K562 (cell line): ENCODE results near the gene NAA15. TPM values are rescaled to one million over a fixed set of nuclear protein-coding genes. Genes with fewer than 3 reads are reported as not detected.
A peak's percentile ranks its signal among the peaks of the same experiment; 100 is the strongest.

Experiments
- CEBPZ ChIP-seq: fragments of 150-350 bp; IDR thresholded peaks from 2 replicates; pipeline ENCODE4 v1.6.1; 2014; ENCODE audit warnings: low read depth, mild to moderate bottlenecking, low read length, borderline replicate concordance
- EWSR1 ChIP-seq: fragments of 450-650 bp; IDR thresholded peaks from 2 replicates; pipeline ENCODE4 v1.6.1; 2018; ENCODE audit warnings: borderline replicate concordance, mild to moderate bottlenecking, low read depth, moderate library complexity; ENCODE audit not compliant: partially characterized antibody
- KAT8 ChIP-seq: fragments of 450-650 bp; IDR thresholded peaks from 2 replicates; pipeline ENCODE4 v1.6.1; 2016; ENCODE audit warnings: low read depth, mild to moderate bottlenecking
- MCM5 ChIP-seq: fragments of 450-650 bp; IDR thresholded peaks from 2 replicates; pipeline ENCODE4 v1.6.1; 2016; ENCODE audit warnings: low read depth
- NELFE ChIP-seq: IDR thresholded peaks from 2 replicates; pipeline ENCODE4 v1.6.1; 2011; ENCODE audit warnings: mild to moderate bottlenecking; ENCODE audit not compliant: insufficient read depth, insufficient read length
- PCBP1 ChIP-seq: fragments of 200-400 bp; formaldehyde crosslinking; IDR thresholded peaks from 2 replicates; pipeline ENCODE4 v1.6.1; 2018; ENCODE audit warnings: mild to moderate bottlenecking, low read depth, low read length; ENCODE audit not compliant: poor library complexity, severe bottlenecking
- PHB ChIP-seq: fragments of 250-450 bp; sonication (Bioruptor Pico); IDR thresholded peaks from 2 replicates; pipeline ENCODE4 v1.5.0; 2021
- RREB1 ChIP-seq: fragments of 250-450 bp; sonication (Bioruptor Pico); IDR thresholded peaks from 2 replicates; pipeline ENCODE4 v1.4.0; 2020
- SUPT5H ChIP-seq: fragments of 450-650 bp; IDR thresholded peaks from 2 replicates; pipeline ENCODE4 v1.6.1; 2016
- polyA plus RNA-seq, 8 experiments: library from polyadenylated mRNA; depleted of rRNA in 4 of 8; stranded (reverse) in 5 of 8; unstranded in 3 of 8; fragments of >200 nt; fragmentation: Nextera tagmentation in 2 of 8; fragmentation: Illumina TruSeq in 1 of 8; extraction: Ambion mirVana in 2 of 8; extraction: Trizol in 1 of 8; gene quantifications; 2 replicates each; pipeline versions ENCODE4 v1.2.1 to v1.2.3, GENCODE V29; 2011 to 2014; ENCODE audit warnings: inconsistent platforms in 1 of 8, missing spikeins in 1 of 8
- total RNA-seq, 7 experiments: library from RNA; depleted of rRNA in 6 of 7; stranded (reverse); fragments of >200 nt in 6 of 7; fragmentation: Illumina TruSeq in 2 of 7; extraction: Trizol in 2 of 7; gene quantifications; 2 replicates each; pipeline versions ENCODE4 v1.2.1 to v1.2.3, GENCODE V29; 2011 to 2021; ENCODE audit warnings: low replicate concordance in 1 of 7
- TF ChIP-seq, protein P1 (sequence below): sonication (generic); formaldehyde crosslinking; IDR thresholded peaks from 2 replicates; pipeline ENCODE4 v1.8.0; 2022; ENCODE audit warnings: mild to moderate bottlenecking, missing genetic modification reagents
- TF ChIP-seq, protein P2 (sequence below): fragments of 250-450 bp; sonication (Bioruptor Pico); IDR thresholded peaks from 2 replicates; pipeline ENCODE4 v1.5.0; 2021

Gene NAA15
- total and polyA plus RNA-seq, 9 of the 15 experiments (the other 6 are each of a cell fraction or from before 2014, with no cell fraction given): 37.8 to 117 (median 63.2) TPM

DNA sequence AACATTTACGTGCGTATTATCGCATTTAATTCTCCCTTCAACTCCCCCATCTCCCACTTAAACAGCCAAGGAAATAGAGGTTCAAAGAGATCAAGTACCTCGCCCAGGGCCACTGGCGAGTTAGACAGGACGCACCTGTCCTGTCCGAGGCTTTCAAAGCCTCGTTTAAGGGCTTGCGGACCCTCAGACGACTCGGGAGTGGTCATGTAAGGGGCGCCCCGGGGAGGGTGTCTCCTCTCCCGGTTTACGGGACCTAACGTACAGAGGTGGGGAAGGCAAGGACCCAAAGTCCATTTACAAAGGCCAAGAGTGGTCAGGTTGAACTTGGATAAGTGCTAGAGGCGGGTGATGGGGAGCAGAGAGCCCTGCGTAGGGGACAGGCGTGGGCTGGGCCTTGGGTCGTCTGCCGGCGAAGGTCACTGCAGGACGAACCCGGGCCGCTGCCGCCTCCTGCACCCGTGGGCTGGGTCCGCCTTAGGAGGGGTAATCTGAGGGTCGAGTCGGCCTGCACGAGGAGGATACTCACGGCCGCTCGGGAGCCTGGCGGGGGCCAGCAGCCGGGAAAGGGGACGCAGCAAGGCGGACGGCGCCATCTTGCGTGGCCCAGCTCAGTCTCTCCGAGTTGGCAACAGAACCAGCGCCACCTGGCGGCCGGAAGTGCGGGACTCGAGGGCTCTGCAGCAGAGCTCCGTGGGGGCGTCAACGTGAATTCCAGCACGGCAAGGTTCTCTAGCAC, 5.9 kb upstream of the NAA15 start (continued):
- TF ChIP-seq, protein P1, sequence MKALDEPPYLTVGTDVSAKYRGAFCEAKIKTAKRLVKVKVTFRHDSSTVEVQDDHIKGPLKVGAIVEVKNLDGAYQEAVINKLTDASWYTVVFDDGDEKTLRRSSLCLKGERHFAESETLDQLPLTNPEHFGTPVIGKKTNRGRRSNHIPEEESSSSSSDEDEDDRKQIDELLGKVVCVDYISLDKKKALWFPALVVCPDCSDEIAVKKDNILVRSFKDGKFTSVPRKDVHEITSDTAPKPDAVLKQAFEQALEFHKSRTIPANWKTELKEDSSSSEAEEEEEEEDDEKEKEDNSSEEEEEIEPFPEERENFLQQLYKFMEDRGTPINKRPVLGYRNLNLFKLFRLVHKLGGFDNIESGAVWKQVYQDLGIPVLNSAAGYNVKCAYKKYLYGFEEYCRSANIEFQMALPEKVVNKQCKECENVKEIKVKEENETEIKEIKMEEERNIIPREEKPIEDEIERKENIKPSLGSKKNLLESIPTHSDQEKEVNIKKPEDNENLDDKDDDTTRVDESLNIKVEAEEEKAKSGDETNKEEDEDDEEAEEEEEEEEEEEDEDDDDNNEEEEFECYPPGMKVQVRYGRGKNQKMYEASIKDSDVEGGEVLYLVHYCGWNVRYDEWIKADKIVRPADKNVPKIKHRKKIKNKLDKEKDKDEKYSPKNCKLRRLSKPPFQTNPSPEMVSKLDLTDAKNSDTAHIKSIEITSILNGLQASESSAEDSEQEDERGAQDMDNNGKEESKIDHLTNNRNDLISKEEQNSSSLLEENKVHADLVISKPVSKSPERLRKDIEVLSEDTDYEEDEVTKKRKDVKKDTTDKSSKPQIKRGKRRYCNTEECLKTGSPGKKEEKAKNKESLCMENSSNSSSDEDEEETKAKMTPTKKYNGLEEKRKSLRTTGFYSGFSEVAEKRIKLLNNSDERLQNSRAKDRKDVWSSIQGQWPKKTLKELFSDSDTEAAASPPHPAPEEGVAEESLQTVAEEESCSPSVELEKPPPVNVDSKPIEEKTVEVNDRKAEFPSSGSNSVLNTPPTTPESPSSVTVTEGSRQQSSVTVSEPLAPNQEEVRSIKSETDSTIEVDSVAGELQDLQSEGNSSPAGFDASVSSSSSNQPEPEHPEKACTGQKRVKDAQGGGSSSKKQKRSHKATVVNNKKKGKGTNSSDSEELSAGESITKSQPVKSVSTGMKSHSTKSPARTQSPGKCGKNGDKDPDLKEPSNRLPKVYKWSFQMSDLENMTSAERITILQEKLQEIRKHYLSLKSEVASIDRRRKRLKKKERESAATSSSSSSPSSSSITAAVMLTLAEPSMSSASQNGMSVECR (CRISPR knock-in tag): peak; percentile 76
- TF ChIP-seq CEBPZ (no peak), PCBP1 (peak; percentile 45), KAT8 (no peak), PHB (no peak), RREB1 (CRISPR knock-in tag) (no peak), NELFE (no peak), EWSR1 (no peak), MCM5 (no peak), SUPT5H (peak; percentile 89)
- TF ChIP-seq, protein P2, sequence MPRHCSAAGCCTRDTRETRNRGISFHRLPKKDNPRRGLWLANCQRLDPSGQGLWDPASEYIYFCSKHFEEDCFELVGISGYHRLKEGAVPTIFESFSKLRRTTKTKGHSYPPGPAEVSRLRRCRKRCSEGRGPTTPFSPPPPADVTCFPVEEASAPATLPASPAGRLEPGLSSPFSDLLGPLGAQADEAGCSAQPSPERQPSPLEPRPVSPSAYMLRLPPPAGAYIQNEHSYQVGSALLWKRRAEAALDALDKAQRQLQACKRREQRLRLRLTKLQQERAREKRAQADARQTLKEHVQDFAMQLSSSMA (CRISPR knock-in tag): peak; percentile 8; the same call in 1 of the 2 replicates
